Testis (tissue), 2 donors: ENCODE measurements around the gene PCNX1.

Experiments
- CTCF ChIP-seq, 3 experiments: fragments of 450-650 bp in 2 of 3; fragments of 200-600 bp in 1 of 3; sonication (generic) in 1 of 3; IDR thresholded peaks; one replicate each; pipeline ENCODE4 v1.5.1; 2016 to 2019; ENCODE audit warnings: antibody characterized with exemption in 3 of 3, mild to moderate bottlenecking in 2 of 3, moderate library complexity in 1 of 3
- POLR2A ChIP-seq: fragments of 450-650 bp; IDR thresholded peaks from one replicate; pipeline ENCODE4 v1.6.1; 2017; ENCODE audit warnings: antibody characterized with exemption, mild to moderate bottlenecking, moderate library complexity

GRCh38 chr14:70871001-70871400 is 36.3 kb upstream of the PCNX1 start:
- TF ChIP-seq CTCF (IDR thresholded peaks at IDR 0.05) (no peak), POLR2A (no peak)
